Keratinocyte (primary cell): ENCODE data around the gene SLC5A1. TPM values are rescaled to one million over a fixed set of nuclear protein-coding genes. Genes with fewer than 3 reads are reported as not detected.

Source experiments
- DNase-seq: peaks from one replicate; pipeline ENCODE4 v3.0.0-alpha.2; 2011; ENCODE audit warnings: low read depth, missing footprints, low spot score
- FAIRE-seq: peaks from 2 replicates; lab custom pipeline; 2011; peaks lifted over from hg19 to GRCh38; lab: Jason Lieb, UNC
- H2AFZ ChIP-seq: 2 replicates; pipeline ENCODE4 v1.6.0; 2012; ENCODE audit warnings: low read length, control low read depth, inconsistent platforms; ENCODE audit not compliant: control insufficient read depth
- H3K27ac ChIP-seq: 2 replicates; pipeline ENCODE4 v1.5.1; 2011; ENCODE audit warnings: low read length; ENCODE audit not compliant: control insufficient read depth, insufficient read depth
- H3K27me3 ChIP-seq: 3 replicates; pipeline ENCODE4 v1.6.0; 2011; ENCODE audit warnings: low read length; ENCODE audit not compliant: control insufficient read depth, insufficient read depth; ENCODE audit errors: extremely low read depth
- H3K36me3 ChIP-seq, 2 experiments: 2 replicates in 1 of 2; 3 replicates in 1 of 2; pipeline ENCODE4 v1.5.1; 2011; ENCODE audit warnings: low read length in 2 of 2, mild to moderate bottlenecking in 1 of 2; ENCODE audit not compliant: control insufficient read depth in 2 of 2, insufficient read depth in 2 of 2; ENCODE audit errors: extremely low read depth in 1 of 2
- H3K4me1 ChIP-seq: 3 replicates; pipeline ENCODE4 v1.5.1; 2011; ENCODE audit warnings: low read length; ENCODE audit not compliant: control insufficient read depth, insufficient read depth; ENCODE audit errors: extremely low read depth
- H3K4me2 ChIP-seq: 3 replicates; pipeline ENCODE4 v1.6.0; 2011; ENCODE audit warnings: low read depth, low read length; ENCODE audit not compliant: control insufficient read depth, insufficient read depth; ENCODE audit errors: extremely low read depth
- H3K4me3 ChIP-seq, 3 experiments: fragments of 200-600 bp in 1 of 3; sonication (generic) in 1 of 3; 2 replicates in 2 of 3; 3 replicates in 1 of 3; pipeline ENCODE4 v1.5.1; 2011 to 2016; ENCODE audit warnings: low read length in 3 of 3, mild to moderate bottlenecking in 3 of 3, control low read depth in 2 of 3, inconsistent platforms in 1 of 3, low read depth in 1 of 3, mixed read lengths in 1 of 3, mixed run types in 1 of 3, moderate library complexity in 1 of 3; ENCODE audit not compliant: control insufficient read depth in 2 of 3, insufficient read depth in 2 of 3; ENCODE audit errors: extremely low read depth in 1 of 3
- H3K79me2 ChIP-seq: 2 replicates; pipeline ENCODE4 v1.6.0; 2012; ENCODE audit warnings: low read length; ENCODE audit not compliant: control insufficient read depth, insufficient read depth
- H3K9ac ChIP-seq: 3 replicates; pipeline ENCODE4 v1.6.0; 2011; ENCODE audit warnings: low read length; ENCODE audit not compliant: control insufficient read depth, insufficient read depth; ENCODE audit errors: extremely low read depth
- H3K9me1 ChIP-seq: 3 replicates; pipeline ENCODE4 v1.6.0; 2011; ENCODE audit warnings: low read length; ENCODE audit not compliant: control insufficient read depth, insufficient read depth; ENCODE audit errors: extremely low read depth
- H3K9me3 ChIP-seq: 2 replicates; pipeline ENCODE4 v1.5.1; 2012; ENCODE audit warnings: low read depth, low read length; ENCODE audit not compliant: control insufficient read depth
- H4K20me1 ChIP-seq: 3 replicates; pipeline ENCODE4 v1.6.0; 2011; ENCODE audit warnings: low read length; ENCODE audit not compliant: control insufficient read depth, insufficient read depth; ENCODE audit errors: extremely low read depth
- EZH2 ChIP-seq: IDR thresholded peaks from one replicate; pipeline ENCODE4 v1.6.1; 2012; ENCODE audit warnings: inconsistent platforms, mild to moderate bottlenecking, low read length, moderate library complexity
- dilution Hi-C: fragments of 300-500 bp; cut with MboI; formaldehyde crosslinking; loops from one replicate; pipeline ENCODE4 v1.7.0; 2020; ENCODE audit warnings: low sequenced_read_pairs; ENCODE audit not compliant: extremely low pct_ligation_motif_present
- polyA plus RNA-seq, 5 experiments: library from polyadenylated mRNA; depleted of rRNA in 3 of 5; stranded (reverse) in 3 of 5; stranded (forward) in 1 of 5; unstranded in 1 of 5; fragments of >200 nt; gene quantifications; 1 replicate in 1 of 5; 2 replicates in 3 of 5; 3 replicates in 1 of 5; pipeline versions ENCODE4 v1.2.1 to v1.2.3, GENCODE V29; 2011 to 2012; ENCODE audit warnings: missing spikeins in 2 of 5, low read depth in 1 of 5, low replicate concordance in 1 of 5
- TF ChIP-seq, protein P1 (sequence below), 3 experiments: IDR thresholded peaks in 1 of 3; conservative IDR thresholded peaks in 1 of 3; optimal IDR thresholded peaks in 1 of 3; 2 replicates in 2 of 3; 3 replicates in 1 of 3; pipeline versions ENCODE3 to v1.5.1; 2011; ENCODE audit warnings: low read length in 3 of 3, mild to moderate bottlenecking in 3 of 3, moderate library complexity in 2 of 3, control low read depth in 1 of 3, inconsistent platforms in 1 of 3; ENCODE audit not compliant: insufficient read depth in 2 of 3; ENCODE audit errors: extremely low read depth in 1 of 3

Gene SLC5A1
- polyA plus RNA-seq, 1 donor (not counting 4 experiments of a cell fraction or from before 2014, with no cell fraction given): 2.0 TPM

DNA sequence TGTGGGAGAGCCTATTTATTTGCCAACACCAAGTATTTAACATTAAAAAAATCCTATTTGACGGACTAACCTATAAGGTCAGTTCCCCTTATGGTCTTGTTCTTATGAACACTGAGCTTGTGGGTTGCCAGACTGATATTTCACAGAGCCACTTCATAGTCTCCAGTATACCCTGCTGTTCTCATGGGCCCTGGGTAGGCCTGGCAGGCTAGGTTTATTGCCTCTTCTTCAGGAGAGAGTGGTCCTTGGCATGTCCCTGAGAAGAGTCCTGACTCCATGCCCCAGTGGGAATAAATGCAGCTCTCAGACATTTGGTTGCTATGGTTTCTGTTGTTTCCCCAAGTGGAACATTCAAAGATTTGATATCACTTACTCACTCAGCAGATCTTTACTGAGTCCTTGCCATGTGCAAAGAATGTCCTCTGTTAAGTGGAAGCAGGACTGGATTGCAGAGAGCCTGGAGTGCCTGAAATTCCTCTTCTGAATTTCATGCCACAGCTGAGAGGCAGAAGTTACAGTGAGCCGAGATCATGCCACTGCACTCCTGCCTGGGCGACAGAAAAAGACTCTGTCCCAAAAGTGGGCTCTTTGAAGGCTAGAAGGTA is 15.7 kb downstream of the SLC5A1 start:
- Histone ChIP-seq H3K4me1 (no peaks in the 10 kb centered on the region), H3K27me3 (no peaks in the 10 kb centered on the region)
- dilution Hi-C loops: no loop called here

DNA sequence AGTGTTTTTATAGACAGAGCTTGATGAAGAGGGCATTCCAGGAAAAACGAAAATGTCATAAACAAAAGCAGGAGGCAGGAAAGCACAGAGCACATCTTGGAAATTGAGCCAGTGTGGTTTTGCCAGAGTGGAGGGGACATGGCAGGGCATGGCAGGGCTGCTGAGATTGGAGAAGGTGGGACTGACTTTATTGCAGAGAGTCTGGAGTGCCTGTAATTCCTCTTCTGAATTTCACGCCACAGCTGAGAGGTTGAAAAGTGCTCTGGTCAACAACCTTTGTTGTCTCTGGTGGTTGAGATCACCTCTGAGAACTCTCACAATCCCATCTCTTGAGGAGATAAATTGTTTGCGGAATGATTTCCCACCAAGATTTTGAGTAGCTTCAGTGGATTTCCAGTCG is 16.4 kb downstream of the SLC5A1 start:
- Histone ChIP-seq H3K27ac (no peak overlapping the region), H4K20me1 (no peaks in the 10 kb centered on the region), H3K9me1 (no peaks in the 10 kb centered on the region), H3K4me3 (no peak overlapping the region), H3K36me3 (no peaks in the 10 kb centered on the region), H3K9me3 (no peaks in the 10 kb centered on the region), H2AFZ (no peak overlapping the region), H3K4me1 (no peaks in the 10 kb centered on the region), H3K27me3 (no peaks in the 10 kb centered on the region), H3K4me2 (no peak overlapping the region), H3K79me2 (no peaks in the 10 kb centered on the region), H3K9ac (no peak overlapping the region)
- DNase-seq (no peak), FAIRE-seq (no peak)
- TF ChIP-seq EZH2: no peak
- TF ChIP-seq, protein P1, sequence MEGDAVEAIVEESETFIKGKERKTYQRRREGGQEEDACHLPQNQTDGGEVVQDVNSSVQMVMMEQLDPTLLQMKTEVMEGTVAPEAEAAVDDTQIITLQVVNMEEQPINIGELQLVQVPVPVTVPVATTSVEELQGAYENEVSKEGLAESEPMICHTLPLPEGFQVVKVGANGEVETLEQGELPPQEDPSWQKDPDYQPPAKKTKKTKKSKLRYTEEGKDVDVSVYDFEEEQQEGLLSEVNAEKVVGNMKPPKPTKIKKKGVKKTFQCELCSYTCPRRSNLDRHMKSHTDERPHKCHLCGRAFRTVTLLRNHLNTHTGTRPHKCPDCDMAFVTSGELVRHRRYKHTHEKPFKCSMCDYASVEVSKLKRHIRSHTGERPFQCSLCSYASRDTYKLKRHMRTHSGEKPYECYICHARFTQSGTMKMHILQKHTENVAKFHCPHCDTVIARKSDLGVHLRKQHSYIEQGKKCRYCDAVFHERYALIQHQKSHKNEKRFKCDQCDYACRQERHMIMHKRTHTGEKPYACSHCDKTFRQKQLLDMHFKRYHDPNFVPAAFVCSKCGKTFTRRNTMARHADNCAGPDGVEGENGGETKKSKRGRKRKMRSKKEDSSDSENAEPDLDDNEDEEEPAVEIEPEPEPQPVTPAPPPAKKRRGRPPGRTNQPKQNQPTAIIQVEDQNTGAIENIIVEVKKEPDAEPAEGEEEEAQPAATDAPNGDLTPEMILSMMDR (optimal IDR thresholded peaks at IDR 0.05 in 1 of 3, IDR thresholded peaks at IDR 0.05 in 1 of 3, conservative IDR thresholded peaks at IDR 0.05 in 1 of 3; ENCODE audit: extremely low read depth in 1 of 3, insufficient read depth in 2 of 3, low read length in 3 of 3): no peak
- dilution Hi-C loops: no loop called here

More for the DNA sequence above, 15.7 kb downstream of the SLC5A1 start:
- Histone ChIP-seq H3K9me3 (no peaks in the 10 kb centered on the region), H3K9ac (no peak overlapping the region), H3K9me1 (no peaks in the 10 kb centered on the region), H3K27ac (no peak overlapping the region), H3K36me3 (no peaks in the 10 kb centered on the region), H3K4me3 (no peak overlapping the region), H3K79me2 (no peaks in the 10 kb centered on the region), H4K20me1 (no peaks in the 10 kb centered on the region), H3K4me2 (no peak overlapping the region), H2AFZ (no peak overlapping the region)
- no peak for DNase-seq
- no peak for FAIRE-seq
- no peak for TF ChIP-seq EZH2
- TF ChIP-seq, protein P1 (optimal IDR thresholded peaks at IDR 0.05 in 1 of 3, IDR thresholded peaks at IDR 0.05 in 1 of 3, conservative IDR thresholded peaks at IDR 0.05 in 1 of 3; ENCODE audit: extremely low read depth in 1 of 3, insufficient read depth in 2 of 3, low read length in 3 of 3): no peak
